ENCODE data around the gene C10orf53.
"Not testable (repeated sequence)": the region's sequence is repeated elsewhere in the genome, so short reads cannot be mapped to it uniquely, and the experiment has no call there.

The C10orf53 gene

DNA sequence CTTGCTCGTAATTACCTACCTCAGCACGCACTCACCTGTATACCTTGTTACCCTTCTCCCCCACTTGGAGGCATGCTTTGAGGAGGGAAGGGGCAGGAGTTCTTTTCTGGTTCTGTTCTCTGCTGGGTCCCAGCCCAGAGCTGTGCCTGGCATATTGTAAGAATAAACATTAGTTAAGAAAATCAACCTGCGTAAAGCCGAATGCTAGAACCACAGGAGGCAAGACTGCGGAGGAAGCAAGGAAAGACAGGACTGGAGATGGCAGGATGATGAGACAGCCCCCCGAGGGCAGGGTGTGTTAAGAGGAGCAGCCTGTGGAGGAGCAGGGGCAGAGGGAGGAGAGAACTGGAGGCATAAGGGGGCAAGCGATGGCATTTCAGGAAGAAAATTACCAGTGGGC is 9.5 kb downstream of the C10orf53 start:
- DNase-seq, result no peak

DNA sequence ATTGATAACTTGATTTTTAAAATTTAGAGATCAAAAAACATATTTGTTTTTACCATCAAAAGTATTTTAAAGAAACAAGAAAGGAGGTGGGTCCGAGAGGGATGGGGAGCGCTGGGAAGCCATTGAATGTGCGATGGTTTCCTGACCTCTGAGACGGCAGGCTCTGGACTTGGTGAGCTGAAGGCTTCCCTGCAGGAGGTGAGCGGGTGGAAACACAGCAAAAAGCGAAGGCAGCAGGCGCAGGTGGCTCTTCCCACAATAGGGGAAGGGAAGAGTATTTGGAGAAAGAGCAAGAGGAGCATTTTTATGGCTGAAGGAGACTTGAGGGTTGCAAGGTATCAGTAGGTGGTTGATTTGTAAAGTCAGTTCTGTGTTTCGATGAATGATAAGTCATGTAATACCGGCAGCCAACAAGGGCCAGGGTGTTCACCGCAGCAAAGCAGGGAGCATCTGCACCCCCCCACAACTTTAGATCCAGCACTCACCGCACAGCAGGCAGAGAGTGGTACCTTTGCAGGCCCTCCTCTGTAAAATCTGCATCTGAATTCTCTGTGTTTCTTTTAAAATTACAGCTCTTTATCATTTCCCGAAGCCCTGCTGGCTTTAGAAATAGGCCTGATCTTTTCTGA is 10.5 kb downstream of the C10orf53 start:
- DNase-seq, result no peak

DNA sequence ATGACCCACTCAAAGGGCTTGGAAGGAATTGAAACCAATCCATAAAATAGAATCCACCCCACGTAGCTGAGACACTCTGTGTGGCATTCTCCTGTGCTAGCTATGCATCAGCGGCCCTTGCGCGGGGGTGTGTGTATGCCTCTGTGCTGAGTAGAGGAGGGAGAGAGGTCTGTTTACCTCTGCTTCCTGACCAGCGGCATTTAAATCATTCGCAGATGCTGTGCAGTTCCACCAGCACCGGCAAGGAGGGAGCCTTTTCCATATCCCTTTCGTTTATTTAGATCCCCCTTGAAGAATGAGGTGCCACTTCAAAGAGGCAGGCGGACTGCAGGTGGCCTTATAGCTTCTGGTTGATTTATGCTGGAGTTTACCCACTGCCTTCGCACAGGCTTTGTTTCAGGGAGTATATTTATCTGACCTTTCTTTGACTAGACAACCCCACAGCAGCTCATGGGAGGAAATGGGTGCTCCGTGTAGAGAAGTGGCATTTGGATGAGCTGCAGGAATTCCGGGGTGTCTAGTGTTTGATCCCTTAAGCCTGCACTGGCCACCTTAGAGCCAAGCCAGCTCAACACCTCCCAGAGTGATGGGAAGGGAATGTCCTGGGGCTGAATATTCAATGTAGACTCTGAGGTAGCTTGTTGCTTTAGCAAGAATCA is 11.4 kb downstream of the C10orf53 start:
- no peak for DNase-seq

DNA sequence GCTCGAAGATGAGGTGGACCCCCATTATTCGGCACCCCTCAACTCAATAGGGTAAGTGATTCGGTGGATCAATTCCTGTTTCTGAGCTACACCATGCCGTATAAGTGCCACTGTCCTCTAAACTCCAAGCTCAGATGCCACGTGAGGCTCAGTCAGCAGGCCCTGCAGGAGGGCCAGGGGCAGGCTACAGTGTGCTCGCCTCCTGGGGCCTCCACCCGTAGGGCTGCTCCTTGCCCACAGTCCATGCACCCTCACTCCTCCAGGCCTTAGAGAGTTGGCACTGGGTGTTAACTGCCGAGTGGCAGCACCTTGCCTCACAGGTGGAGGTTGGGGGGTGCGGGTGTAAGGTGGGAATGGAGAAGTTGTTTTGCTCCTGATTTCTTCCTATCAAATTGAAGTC is 12.1 kb downstream of the C10orf53 start:
- DNase-seq, result no peak

DNA sequence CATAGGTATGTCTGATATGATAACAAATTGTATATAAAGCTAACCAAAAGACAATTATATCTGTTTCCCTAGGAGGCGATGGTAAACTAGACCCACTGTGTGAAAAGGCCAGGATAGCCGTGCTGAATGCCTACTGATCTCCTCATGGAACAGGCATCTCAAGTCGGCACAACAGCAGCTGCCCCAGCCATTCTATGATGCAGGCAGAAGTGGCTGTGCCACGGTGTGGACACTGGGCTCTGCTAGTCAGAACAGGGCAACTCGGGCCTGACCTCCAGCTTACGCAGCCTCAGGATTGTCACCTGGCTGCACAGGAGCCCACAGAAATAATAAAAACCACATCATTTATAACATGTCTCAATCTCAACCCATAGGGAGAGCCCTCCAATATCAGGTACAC is 15.0 kb downstream of the C10orf53 start:
- no peak for DNase-seq

DNA sequence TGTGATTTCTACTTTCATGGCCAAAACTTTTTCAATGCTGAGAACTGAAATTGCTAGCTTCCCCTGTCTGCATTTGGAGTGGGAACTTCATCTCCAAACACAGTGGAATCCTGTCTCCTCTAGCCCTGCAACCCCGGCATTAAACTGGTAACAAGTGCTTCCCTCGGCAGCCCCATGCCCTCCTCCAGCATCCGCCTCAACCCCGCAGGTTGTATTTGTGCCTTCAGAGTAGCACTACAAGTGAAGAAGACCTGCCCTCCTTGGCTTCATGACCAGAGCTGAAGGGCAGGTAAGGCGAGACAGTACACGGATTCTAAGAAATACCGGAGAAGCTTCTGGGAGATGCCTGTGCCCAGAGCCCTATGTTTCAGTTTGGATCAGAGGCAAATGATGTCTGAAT is 16.9 kb downstream of the C10orf53 start:
- DNase-seq, result no peak

DNA sequence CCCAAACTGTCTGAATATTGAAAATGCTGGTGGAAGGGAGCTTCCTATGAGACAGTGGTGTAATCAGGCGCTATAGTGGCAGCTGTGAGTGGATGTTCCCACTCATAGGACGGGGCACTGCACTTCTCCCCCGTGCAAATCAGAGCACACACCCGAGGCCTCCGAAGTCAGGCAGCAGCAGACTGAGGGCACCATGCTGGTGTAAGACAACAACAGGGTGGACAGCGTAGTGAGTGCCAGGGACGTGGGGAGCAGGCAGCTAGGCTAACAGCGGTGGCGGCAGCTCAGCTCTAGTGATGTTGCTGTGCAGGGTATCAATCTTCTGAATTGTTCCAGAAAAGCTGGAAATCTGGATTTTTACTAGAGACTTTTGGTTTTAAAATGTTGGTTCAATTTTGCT is 19.2 kb downstream of the C10orf53 start:
- DNase-seq, result no peak

DNA sequence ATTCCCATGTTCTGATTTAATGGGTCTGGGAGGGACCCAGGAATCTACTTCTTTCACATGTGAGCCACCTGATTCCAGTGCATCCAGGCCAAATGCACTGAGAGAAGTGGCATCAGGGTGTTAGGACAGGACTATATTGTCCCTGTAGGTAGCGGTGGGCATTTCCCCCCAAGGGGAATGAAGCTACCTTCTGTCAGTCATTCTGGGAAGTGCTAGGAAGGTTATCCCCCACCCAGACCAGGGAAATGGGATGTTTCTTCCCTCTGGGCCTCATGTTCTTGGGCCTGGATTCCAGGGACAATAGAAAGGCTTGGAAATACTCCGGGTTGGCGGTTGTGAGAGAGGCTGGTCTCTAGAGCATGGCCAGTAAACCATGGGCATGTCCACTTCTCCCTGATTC is 20.8 kb downstream of the C10orf53 start:
- DNase-seq, result no peak

DNA sequence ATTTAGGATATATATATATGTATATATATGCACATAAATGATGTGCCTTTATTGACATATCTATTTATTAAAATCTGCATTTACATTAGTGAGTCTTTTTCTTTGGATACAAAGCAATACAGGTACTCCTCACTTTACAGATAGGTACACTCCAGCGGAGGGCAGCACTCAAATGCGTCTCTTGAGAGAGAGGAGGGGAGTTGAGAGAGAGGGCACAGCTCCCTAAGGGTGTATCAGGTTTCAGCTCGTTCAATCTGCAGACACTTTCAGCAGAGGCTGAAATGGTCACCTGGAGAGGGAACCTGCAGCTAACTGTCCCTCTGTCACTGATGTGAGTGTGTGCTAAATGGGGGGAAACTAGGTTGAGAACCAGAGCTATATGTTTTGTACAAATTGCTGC is 21.5 kb downstream of the C10orf53 start:
- DNase-seq, result no peak

DNA sequence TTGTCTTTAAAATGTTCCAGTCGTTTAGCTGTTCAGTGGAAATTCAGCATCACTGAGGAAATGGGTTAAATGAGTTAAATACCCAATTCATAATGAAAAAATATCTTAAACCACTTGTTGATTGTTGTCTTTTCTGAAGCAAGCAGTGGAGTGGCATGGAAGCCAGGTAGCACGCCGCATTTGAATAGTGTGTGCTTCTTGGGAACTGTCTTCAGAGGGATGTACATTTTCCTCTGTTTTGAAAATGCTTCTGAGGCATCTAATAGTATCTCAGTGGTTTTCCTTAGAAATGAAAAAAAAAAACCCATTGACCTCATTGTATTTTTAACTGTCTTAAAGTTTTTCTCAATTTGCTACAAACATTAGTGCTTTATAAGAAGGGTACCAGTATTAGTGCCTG is 28.1 kb downstream of the C10orf53 start:
- DNase-seq, result no peak

DNA sequence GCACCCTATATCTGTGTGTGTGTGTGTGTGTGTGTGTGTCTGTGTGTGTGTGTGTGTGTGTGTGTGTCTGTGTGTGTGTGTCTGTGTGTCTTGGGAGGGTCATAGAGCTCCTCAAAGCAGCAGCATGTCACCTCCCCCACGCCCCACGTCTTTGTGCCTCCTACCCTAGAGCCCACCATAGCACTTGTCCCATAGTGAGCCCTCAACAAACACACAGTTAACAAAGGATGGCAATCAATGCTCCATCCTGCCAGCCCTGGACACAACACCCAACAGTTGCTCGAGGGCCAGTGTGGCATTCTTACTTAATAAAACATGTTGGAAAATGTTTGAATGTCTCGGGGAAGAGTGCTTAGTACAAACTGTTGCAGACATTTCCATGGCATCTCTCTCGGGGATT is 30.5 kb downstream of the C10orf53 start:
- no peak for DNase-seq

DNA sequence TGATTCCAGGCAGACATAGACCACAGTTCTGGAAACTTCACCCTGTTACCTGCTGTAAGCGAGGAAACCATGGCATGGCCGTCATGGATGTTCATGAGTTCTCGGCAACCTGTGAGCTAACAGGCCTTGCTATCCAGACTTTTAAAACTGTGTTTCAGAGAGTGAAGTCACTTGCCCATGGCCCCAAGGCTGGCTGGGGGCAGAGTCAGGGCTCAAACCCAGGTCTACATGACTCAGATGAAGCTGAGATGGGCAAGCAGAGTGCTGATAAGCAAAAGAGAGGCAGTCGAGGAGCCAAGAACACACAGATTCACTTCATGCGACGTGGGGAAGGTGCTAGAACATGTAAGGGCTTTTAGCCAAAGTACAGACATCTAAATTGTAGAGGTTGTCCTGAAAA is 31.5 kb downstream of the C10orf53 start:
- DNase-seq, result no peak

DNA sequence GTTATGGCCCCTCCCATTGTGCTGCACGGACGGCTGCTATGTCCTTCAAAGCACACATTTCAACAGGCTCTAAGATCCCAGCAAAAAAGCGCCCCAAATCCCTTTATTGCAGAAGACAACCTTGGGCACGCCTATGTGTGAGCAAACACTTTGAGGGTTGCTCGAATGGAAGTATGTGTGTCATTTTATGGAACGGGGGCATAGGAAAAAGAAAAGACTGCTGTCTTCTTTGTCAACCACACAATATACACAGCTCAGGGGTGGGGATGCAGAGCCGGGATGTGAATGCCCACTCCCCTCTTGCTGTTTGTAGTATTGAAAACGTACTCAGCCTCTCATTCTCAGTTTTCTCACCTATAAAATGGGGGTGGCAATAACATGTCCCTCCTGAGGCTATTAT is 32.0 kb downstream of the C10orf53 start:
- DNase-seq, result no peak

DNA sequence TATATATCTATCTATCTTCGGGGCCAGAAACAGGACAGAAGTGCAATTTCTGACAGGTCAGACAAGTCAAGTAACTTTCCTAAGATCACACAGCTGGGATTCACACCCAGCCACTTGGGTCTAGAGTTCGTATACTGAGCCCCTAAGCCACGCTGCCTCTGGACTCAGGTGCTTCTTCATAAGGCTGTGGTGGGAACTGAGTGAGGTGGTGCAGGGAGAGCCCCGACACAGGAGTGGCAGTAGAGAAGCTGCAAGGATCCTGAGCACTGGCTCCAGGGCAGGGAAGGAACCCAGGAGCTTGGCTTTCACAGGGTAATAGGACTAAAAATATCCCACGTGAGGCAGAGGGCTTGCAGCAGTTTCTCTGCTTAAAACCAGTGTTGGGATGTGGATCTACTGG is 33.8 kb downstream of the C10orf53 start:
- DNase-seq, result no peak

DNA sequence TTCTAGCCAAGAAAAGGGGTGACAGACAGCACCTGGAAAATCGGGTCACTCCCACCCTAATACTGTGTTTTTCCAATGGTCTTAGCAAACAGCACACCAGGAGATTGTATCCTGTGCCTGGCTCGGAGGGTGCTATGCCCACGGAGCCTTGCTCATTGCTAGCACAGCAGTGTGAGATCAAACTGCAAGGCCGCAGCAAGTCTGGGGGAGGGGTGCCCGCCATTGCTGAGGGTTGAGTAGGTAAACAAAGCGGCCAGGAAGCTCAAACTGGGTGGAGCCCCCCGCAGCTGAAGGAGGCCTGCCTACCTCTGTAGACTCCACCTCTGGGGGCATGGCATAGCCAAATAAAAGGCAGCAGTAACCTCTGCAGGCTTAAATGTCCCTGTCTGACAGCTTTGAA is 35.7 kb downstream of the C10orf53 start:
- DNase-seq, result not testable (repeated sequence)

DNA sequence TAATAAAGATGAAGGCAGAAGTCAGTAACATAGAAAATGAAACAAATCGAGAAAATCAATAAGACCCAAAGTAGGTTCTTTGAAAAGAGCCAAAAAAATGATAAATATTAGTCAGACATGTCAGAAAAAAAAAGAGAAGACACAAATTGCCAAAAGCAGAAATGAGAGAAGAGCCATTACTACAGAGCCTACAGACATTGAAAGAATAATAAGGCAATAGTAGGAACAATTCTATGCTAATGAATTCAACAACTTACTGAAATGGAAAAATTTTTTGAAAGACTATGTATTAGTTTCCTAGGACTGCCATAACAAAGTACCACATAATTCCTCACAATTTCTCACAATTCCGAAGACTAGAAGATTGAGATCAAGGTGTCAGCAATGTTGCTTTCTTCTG is 47.1 kb downstream of the C10orf53 start:
- DNase-seq, result no peak

DNA sequence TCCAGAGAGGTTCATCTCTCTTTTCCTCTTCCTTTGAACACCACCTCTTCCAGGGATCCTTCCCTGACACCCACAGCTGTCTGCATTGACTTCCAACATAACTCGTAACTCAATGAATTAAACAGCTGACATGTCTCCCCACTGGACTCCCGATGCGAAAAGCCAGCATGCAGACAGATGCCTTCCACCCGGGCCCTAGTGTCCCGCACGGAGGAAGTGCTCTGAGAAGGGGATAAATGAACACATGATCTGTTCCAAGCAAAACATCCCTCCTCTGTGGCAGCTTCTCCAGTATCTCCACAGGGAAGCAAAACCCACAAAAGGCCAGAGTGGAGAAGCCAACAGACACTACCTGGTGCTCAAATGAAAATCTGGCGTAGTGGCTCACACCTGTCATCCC is 54.4 kb downstream of the C10orf53 start:
- no peak for DNase-seq

DNA sequence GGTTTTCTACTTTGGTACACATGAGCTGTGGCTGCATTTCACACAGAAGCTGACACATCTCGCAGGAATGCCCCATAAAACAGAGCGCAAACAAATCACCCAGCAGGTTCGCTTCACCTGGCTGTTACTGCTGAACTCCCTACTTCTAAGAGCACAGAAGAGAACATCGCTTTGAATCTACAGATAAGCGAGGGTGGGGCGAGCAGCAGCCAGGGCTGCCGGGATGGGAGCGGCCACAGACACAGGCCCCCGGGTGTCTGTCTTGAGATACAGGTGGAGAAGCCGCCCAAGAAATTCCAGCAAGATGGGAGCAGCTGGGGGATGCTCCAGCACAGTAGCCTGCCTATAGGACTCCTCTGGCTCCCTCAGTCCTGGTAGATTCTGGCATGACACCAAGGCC is 55.2 kb downstream of the C10orf53 start:
- no peak for DNase-seq

DNA sequence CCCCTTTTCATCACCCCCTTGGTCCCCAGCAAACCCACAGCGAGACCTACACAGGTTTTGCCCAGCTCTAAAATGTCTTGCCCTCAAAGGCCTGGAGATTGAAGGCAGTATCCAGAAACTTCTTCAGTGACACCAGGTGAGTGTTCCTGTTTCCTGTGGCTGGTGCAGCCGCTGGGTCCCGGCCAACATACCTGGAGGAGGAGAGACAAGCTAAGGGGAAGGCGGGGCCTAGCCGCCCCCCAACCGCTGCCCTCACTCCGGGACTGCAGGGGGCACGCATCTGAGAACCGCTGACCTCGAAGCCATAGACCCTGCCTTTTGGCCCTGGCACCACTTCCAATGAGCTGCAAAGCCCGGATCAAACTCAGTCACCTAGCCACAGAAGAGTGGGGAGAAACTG is 55.7 kb downstream of the C10orf53 start:
- no peak for DNase-seq

DNA sequence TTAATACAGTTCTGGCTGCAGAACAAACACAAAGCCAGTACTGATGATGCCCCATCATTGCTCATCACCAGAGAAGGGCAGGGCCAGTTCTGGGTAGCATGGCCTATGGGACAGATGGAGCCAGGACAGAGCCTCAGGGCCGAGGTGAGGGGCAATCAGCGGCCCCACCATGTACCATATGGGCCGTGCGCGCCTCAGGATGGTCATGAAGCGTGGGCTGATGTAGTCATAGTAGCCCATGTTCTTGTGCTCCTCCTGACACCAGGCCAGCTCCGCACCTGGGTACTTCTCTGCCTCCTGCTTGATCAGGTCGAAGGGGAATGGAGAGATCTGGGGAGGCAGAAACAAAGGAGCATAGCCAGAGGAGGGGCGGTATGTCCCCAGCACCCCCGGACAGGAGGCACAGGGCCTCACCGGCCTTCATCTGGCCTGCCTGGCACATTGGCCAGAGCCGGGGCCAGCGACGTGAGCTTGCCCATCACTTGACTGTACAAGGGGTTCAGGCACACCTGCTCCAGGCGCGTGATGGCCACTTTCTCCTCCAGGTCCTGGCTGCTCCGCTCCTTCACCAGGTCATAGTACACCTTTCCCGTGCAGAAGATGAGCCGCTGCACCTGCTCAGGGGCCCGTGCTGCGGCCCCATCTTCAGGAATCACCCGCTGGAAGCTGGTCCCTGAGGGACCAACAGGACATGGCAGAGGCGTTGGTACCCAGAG is 56.6 kb downstream of the C10orf53 start:
- no peak for DNase-seq

DNA sequence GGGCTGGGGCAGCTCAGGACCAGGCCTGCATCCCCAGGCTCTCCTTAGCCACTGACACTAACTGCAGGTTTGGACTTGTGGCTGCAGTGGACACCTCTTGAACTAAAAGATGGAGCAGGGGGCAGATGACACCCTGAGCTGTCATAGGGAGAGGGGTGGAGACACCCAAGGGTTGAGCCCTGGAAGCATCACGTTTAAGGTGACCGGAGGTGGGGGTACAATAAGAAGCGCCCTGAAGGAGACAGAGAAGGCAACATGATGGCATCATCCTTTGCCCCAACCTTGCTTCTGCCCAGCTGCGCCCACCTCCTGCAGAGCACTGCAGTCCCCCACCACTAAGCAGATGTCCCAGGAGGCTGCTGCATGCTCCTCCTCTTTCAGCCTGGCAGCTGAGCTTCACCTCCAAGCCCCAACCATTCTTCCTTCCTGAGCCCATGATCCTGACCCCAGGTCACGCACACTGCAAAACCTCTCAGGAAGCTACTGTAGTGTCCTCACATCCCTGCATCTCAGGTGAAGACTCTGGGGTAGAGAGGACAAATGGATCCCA is 57.2 kb downstream of the C10orf53 start:
- no peak for DNase-seq

DNA sequence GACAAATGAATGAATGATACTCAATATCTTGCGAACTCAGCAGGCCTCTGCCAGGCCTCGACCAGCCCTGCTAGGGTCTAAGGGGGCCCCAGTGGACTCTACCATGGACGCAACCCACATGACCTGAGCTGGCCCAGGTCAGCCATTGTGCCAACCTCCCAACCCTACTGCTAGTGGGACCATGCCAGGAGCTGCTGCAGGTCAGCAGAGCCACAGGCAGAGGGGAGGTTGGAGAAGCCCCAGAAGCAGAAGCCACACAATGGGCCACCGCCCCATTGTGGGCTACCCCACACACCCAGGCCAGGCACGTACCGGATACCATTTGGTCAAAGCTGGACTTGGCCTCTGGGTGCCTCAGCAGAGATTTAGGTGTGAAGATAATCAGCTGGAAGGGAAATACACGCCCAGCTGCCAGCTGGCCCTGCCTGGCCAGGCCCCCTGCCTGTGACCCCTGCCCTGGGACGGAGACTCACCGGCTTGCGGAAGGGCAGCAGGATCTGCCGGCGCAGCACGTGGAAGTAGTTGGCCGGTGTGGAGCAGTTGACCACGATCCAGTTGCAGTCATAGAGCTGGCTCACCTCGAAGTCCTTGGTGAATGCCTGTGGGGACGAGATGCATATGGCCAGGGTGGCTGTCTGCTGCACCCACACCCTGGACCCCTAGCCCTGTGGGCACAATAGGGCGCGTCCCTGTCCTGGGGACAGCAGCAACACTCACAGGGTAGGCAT is 58.2 kb downstream of the C10orf53 start:
- no peak for DNase-seq

DNA sequence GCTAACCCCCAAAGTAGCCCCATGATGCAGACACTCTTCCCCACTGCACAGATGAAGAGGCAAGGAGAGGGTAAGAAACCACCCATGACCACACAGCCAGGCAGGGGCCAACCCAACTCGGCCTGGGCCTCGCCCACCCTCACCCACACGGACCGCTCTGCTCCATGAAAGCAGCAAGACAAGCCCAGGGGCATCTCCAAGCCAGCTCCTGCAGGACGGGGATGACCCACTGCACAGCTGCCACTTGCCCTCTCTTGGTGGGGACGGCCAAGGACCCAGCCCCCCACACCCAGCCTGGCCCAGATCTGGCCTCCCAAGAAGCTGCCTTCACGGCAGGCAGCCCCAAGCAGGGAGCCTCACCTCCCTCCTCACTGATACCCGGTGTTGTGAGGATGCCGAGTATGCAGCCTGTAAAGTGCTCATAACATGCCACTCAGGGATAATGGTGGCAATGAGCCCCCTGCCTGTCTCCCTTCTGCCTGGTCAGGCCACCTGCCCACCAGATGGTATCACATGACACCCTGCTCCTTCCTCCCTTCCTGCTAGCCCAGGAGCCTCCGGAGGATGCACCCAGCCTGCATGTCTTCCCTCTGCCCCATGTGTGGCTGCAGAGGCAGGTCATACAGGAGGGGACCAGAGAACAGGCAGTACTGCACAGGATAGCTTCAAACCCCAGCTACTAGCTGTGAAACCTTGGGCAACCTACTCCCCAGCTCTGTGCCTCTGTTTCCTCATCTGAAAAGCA is 59.3 kb downstream of the C10orf53 start:
- no peak for DNase-seq
